BJ (cell line): ENCODE measurements around the gene DAPK3. TPM values are rescaled to one million over a fixed set of nuclear protein-coding genes. Genes with fewer than 3 reads are reported as not detected.

Experiments used
- CTCF ChIA-PET: fragments of 350-600 bp; formaldehyde crosslinking; extraction: SDS; loops from one replicate; lab custom pipeline; 2021; ENCODE audit warnings: antibody characterized with exemption, inconsistent platforms; lab: Yijun Ruan, JAX
- POLR2A ChIA-PET: fragments of 300-600 bp; sonication (Branson Sonifier 250); formaldehyde crosslinking; extraction: SDS; loops from one replicate; lab custom pipeline; 2021; ENCODE audit warnings: antibody characterized with exemption; lab: Charles Lee
- DNase-seq: peaks from one replicate; pipeline ENCODE4 v3.0.0-alpha.2; 2011; ENCODE audit warnings: low read depth
- H3K27me3 ChIP-seq: 2 replicates; pipeline ENCODE4 v1.6.0; 2011; ENCODE audit warnings: low read length; ENCODE audit not compliant: control insufficient read depth, insufficient read depth
- H3K36me3 ChIP-seq: 2 replicates; pipeline ENCODE4 v1.5.1; 2011; ENCODE audit warnings: low read length; ENCODE audit not compliant: control insufficient read depth, insufficient read depth
- H3K4me3 ChIP-seq: 2 replicates; pipeline ENCODE4 v1.5.1; 2011; ENCODE audit warnings: low read depth, mild to moderate bottlenecking, control low read depth, low read length
- polyA plus RNA-seq: library from polyadenylated mRNA; depleted of rRNA; stranded (reverse); fragments of >200 nt; gene quantifications from 2 replicates; pipeline ENCODE4 v1.2.3, GENCODE V29; 2011
- TF ChIP-seq, protein P1 (sequence below): IDR thresholded peaks from 2 replicates; pipeline ENCODE4 v1.5.1; 2011; ENCODE audit warnings: low read depth, mild to moderate bottlenecking, control low read depth, inconsistent platforms, low read length, moderate library complexity; ENCODE audit not compliant: insufficient read depth

Gene DAPK3
- polyA plus RNA-seq, 1 experiment: 178 TPM

DNA sequence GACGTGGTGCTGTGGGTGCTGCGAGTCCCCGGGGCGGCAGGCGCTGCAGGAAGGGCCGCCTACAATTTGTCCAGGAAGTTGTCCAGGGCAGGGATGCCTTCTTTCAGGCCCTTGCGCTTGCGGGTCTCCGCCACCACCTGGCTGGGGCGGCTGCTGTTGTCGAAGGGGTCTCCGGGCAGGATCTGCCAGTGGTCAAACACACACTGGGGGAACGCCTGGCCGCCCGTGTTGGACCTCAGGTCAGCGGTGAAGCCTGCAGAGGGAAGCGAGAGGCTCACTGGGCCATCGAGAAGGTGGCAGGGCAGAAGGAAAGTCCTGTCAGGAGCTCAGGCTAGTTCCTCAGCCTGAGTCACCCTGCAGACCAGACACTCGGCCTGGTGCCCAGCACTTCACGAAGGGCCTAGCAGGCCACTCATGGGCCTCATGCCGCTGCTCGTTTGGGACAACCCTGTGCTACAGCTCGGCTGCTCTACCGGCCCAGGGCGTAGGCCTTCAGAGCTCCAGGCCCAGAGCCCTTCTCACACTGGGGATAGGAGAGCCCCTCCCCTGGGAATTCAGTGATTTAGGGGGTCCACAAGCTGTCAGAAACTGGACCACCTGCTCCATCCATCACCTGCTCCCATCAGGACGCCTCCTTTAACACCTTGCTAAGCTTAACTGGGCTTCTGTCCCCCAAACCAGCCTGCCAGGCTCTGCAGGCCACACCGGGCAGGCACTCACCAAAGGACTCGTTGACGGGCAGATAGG lies 5.8 kb upstream of the DAPK3 start:
- CTCF ChIA-PET: no interaction called here
- peaks cover 57% of the 10 kb centered on the region for H3K36me3 ChIP-seq
- no peaks in the 10 kb centered on the region for H3K27me3 ChIP-seq
- no peak overlapping the region for H3K4me3 ChIP-seq
- DNase-seq: no peak
- POLR2A ChIA-PET: no interaction called here
- TF ChIP-seq, protein P1, sequence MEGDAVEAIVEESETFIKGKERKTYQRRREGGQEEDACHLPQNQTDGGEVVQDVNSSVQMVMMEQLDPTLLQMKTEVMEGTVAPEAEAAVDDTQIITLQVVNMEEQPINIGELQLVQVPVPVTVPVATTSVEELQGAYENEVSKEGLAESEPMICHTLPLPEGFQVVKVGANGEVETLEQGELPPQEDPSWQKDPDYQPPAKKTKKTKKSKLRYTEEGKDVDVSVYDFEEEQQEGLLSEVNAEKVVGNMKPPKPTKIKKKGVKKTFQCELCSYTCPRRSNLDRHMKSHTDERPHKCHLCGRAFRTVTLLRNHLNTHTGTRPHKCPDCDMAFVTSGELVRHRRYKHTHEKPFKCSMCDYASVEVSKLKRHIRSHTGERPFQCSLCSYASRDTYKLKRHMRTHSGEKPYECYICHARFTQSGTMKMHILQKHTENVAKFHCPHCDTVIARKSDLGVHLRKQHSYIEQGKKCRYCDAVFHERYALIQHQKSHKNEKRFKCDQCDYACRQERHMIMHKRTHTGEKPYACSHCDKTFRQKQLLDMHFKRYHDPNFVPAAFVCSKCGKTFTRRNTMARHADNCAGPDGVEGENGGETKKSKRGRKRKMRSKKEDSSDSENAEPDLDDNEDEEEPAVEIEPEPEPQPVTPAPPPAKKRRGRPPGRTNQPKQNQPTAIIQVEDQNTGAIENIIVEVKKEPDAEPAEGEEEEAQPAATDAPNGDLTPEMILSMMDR: no peak

DNA sequence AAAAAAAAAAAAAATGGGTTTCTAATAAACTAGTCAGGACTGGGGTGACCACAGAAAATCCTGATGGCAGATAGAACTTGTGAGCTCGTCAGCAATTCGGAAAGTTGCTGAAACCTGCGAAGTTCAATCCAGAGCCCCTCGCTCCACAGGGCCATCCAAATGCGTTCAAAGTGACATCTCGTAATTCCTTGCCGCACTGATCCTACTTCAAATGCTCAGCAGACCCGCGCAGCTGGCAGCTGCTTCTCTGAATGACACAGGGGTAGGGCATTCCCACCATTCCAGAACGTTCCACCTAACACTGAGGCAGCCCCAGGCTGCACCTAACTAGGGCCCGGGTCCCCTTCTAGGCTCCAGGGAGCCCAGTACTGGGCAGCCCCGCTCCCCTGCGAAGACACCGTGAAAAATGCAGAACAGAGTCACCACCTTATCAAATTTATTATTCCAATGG lies 4.8 kb upstream of the DAPK3 start:
- Histone ChIP-seq H3K4me3 (no peak overlapping the region), H3K36me3 (peaks cover 47% of the 10 kb centered on the region), H3K27me3 (no peaks in the 10 kb centered on the region)
- DNase-seq: no peak
- TF ChIP-seq, protein P1: no peak
- POLR2A ChIA-PET: interaction anchor here (0.6 kb wide), 1 partner anchor 321 kb away, joined by 5 read pairs; no protein-coding TSS in a partner anchor
- CTCF ChIA-PET: interaction anchor here (0.9 to 1.1 kb wide), 2 partner anchors 10 to 12 kb away, joined by 4 to 7 read pairs; partner anchors contain the start of gene EEF2

DNA sequence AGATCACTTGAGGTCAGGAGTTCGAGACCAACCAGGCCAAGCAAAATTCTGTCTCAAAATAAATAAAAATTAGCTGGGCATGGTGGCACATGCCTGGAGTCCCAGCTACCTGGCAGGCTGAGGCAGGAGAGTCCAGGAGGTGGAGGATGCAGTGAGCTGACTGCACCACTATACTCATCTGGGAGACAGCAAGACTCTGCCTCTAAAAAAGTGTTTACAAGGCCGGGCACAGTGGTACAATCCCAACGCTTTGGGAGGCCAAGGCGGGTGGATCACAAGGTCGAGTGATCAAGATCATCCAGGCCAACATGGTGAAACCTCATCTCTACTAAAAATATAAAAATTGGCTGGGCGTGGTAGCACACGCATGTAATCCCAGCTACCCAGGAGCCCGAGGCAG lies 4.2 kb upstream of the DAPK3 start:
- no peak overlapping the region for H3K4me3 ChIP-seq
- ChIA-PET CTCF (interaction anchor here (0.9 to 1.1 kb wide), 2 partner anchors 10 to 13 kb away, joined by 4 to 7 read pairs; partner anchors contain the start of gene EEF2), POLR2A (interaction anchor here (0.6 kb wide), 1 partner anchor 320 kb away, joined by 5 read pairs; no protein-coding TSS in a partner anchor)
- H3K27me3 ChIP-seq: no peaks in the 10 kb centered on the region
- peaks cover 42% of the 10 kb centered on the region for H3K36me3 ChIP-seq
- DNase-seq: no peak
- TF ChIP-seq, protein P1: no peak

DNA sequence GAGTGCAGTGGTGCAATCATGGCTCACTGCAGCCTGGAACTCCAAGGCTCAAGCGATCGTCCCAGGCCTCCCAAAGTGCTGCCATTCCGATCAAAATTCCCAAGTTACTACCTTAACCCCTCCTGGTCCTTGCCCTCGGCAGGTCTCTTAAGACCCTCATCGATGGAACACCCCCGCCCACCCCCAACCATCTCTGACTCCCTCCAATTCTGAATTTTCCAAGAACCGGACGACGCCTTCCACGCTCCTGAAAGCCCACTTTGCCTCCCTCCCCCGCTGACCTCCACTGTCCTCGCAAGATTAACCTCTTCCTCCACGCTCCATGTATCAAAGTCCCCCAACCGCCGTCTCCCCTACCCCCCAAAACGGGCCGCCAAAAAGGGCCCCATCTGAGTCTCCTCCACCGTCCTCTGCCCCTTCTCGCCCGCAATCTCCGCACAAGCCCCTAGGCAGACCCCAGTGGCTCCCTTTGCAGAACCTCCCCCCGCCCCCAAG lies 539 bp downstream of the DAPK3 start:
- H3K27me3 ChIP-seq: no peaks in the 10 kb centered on the region
- no peak for DNase-seq
- ChIA-PET POLR2A (interaction anchor here (1.0 to 1.5 kb wide), 3 partner anchors 12 to 15 kb away, joined by 6 to 9 read pairs (median 7); partner anchors contain the start of gene EEF2), CTCF (interaction anchor here (1.6 to 2.5 kb wide), 5 partner anchors 10 to 27 kb away, joined by 5 to 14 read pairs (median 7); no protein-coding TSS in a partner anchor)
- TF ChIP-seq, protein P1: no peak
- H3K4me3 ChIP-seq: peak overlapping the region; percentile 99
- H3K36me3 ChIP-seq: peaks cover 26% of the 10 kb centered on the region
